B cell (primary cell): ENCODE results near the gene UCHL3. TPM values are rescaled to one million over a fixed set of nuclear protein-coding genes. Genes with fewer than 3 reads are reported as not detected.

Source experiments
- ATAC-seq: fragments of 200-7000 bp; cut with Tn5 transposase; one replicate; pipeline ENCODE4 v1.10.0; 2021; ENCODE audit warnings: low read depth, mild to moderate bottlenecking, moderate number of reproducible peaks, moderate library complexity
- CTCF ChIA-PET: fragments of 350-600 bp; sonication (Branson Sonifier 250); formaldehyde crosslinking; loops from one replicate; lab custom pipeline; 2021; ENCODE audit warnings: antibody characterized with exemption, inconsistent platforms; lab: Charles Lee
- POLR2A ChIA-PET: fragments of 350-600 bp; sonication (Branson Sonifier 250); formaldehyde crosslinking; loops from one replicate; lab custom pipeline; 2021; ENCODE audit warnings: antibody characterized with exemption; lab: Charles Lee
- DNase-seq: peaks from one replicate; pipeline ENCODE4 v3.0.0; 2013
- H2AFZ ChIP-seq: 2 replicates; pipeline ENCODE4 v1.6.1; 2012; ENCODE audit warnings: mild to moderate bottlenecking, low read depth, low read length; ENCODE audit not compliant: insufficient read depth, poor library complexity, severe bottlenecking
- H3K27ac ChIP-seq, 2 donors: 1 replicate in 1 of 2; 2 replicates in 1 of 2; pipeline ENCODE4 v1.5.1; 2012 to 2013; ENCODE audit warnings: low read length in 2 of 2, mild to moderate bottlenecking in 2 of 2, moderate library complexity in 1 of 2
- H3K27me3 ChIP-seq, 4 experiments: fragments of 200-600 bp in 1 of 4; sonication (generic) in 1 of 4; replicated peaks in 1 of 4; 1 replicate in 2 of 4; 2 replicates in 2 of 4; pipeline versions ENCODE4 v1.6.1 to v1.7.0; 2013 to 2016; ENCODE audit warnings: low read length in 3 of 4, mild to moderate bottlenecking in 2 of 4, mixed read lengths in 1 of 4, moderate library complexity in 1 of 4; ENCODE audit not compliant: insufficient read depth in 4 of 4, control insufficient read depth in 3 of 4; ENCODE audit errors: control extremely low read depth in 1 of 4
- H3K36me3 ChIP-seq, 2 experiments: replicated peaks in 1 of 2; 1 replicate in 1 of 2; 2 replicates in 1 of 2; pipeline versions ENCODE4 v1.6.1 to v1.7.1; 2013; ENCODE audit warnings: low read length in 1 of 2; ENCODE audit not compliant: insufficient read depth in 2 of 2, control insufficient read depth in 1 of 2; ENCODE audit errors: control extremely low read depth in 1 of 2, extremely low read depth in 1 of 2
- H3K4me1 ChIP-seq, 2 donors: fragments of 200-600 bp in 1 of 2; sonication (generic) in 1 of 2; 1 replicate in 1 of 2; 2 replicates in 1 of 2; pipeline versions ENCODE4 v1.5.1 to v1.6.1; 2013 to 2017; ENCODE audit warnings: low read length in 2 of 2; ENCODE audit not compliant: control insufficient read depth in 2 of 2, insufficient read depth in 2 of 2
- H3K4me2 ChIP-seq: replicated peaks from 2 replicates; pipeline ENCODE3; 2012; ENCODE audit warnings: mild to moderate bottlenecking, low read depth, low read length; ENCODE audit not compliant: poor library complexity, severe bottlenecking
- H3K4me3 ChIP-seq, 5 experiments: fragments of 200-600 bp in 1 of 5; sonication (generic) in 1 of 5; 1 replicate in 3 of 5; 2 replicates in 2 of 5; pipeline versions ENCODE4 v1.5.1 to v1.7.0; 2011 to 2016; ENCODE audit warnings: low read length in 4 of 5, mild to moderate bottlenecking in 4 of 5, low read depth in 2 of 5, control low read depth in 1 of 5, moderate library complexity in 1 of 5; ENCODE audit not compliant: insufficient read depth in 1 of 5; ENCODE audit errors: control extremely low read depth in 1 of 5, extremely low read depth in 1 of 5
- H3K79me2 ChIP-seq: fragments of 200-600 bp; sonication (generic); one replicate; pipeline ENCODE4 v1.6.0; 2016; ENCODE audit warnings: low read length; ENCODE audit not compliant: control insufficient read depth, insufficient read depth
- H3K9ac ChIP-seq: fragments of 200-600 bp; sonication (generic); 2 replicates; pipeline ENCODE4 v1.6.1; 2017; ENCODE audit warnings: mild to moderate bottlenecking, low read length, moderate library complexity
- H3K9me3 ChIP-seq, 3 donors: one replicate each; pipeline versions ENCODE4 v1.6.1 to v1.7.1; 2013; ENCODE audit warnings: low read length in 2 of 3; ENCODE audit not compliant: control insufficient read depth in 2 of 3, insufficient read depth in 1 of 3; ENCODE audit errors: control extremely low read depth in 1 of 3
- H4K20me1 ChIP-seq: 2 replicates; pipeline ENCODE4 v1.6.0; 2012; ENCODE audit warnings: mild to moderate bottlenecking, low read length; ENCODE audit not compliant: insufficient read depth, control insufficient read depth, poor library complexity, severe bottlenecking
- H3K27ac Mint-ChIP-seq: one replicate; pipeline ENCODE4 v1.8.0; 2021; ENCODE audit warnings: mixed read lengths
- H3K27me3 Mint-ChIP-seq: one replicate; pipeline ENCODE4 v1.8.0; 2021; ENCODE audit warnings: mixed read lengths
- H3K4me1 Mint-ChIP-seq: one replicate; pipeline ENCODE4 v1.8.0; 2021; ENCODE audit warnings: mixed read lengths
- H3K4me3 Mint-ChIP-seq: one replicate; pipeline ENCODE4 v1.8.0; 2021; ENCODE audit warnings: mixed read lengths
- H3K9me3 Mint-ChIP-seq: one replicate; pipeline ENCODE4 v1.8.0; 2022; ENCODE audit warnings: mixed read lengths; ENCODE audit not compliant: insufficient read depth
- EZH2 ChIP-seq: IDR thresholded peaks from 2 replicates; pipeline ENCODE4 v1.6.1; 2012; ENCODE audit warnings: borderline replicate concordance, low read depth, mild to moderate bottlenecking, moderate library complexity, low read length; ENCODE audit not compliant: insufficient read depth, poor library complexity, severe bottlenecking
- WGBS: methylation state at CpG from one replicate; pipeline ENCODE4 v1.1.5; 2013; ENCODE audit warnings: missing lambda C conversion rate; ENCODE audit not compliant: insufficient coverage; 5-methylcytosine and 5-hydroxymethylcytosine counted together
- intact Hi-C: fragments of 100-400 bp; cut with micrococcal nuclease; formaldehyde crosslinking; loops from one replicate; pipeline ENCODE4 v1.10.0; 2022
- polyA plus RNA-seq: library from polyadenylated mRNA; depleted of rRNA; stranded (reverse); fragments of >200 nt; gene quantifications from 2 replicates; pipeline ENCODE4 v1.2.3, GENCODE V29; 2012
- total RNA-seq, 2 donors: library from RNA; stranded (reverse); fragments of 120-200 nt in 1 of 2; gene quantifications; 1 replicate in 1 of 2; 2 replicates in 1 of 2; pipeline versions ENCODE4 v1.2.3 to v1.2.4, GENCODE V29; 2013 to 2022
- TF ChIP-seq, protein P1 (sequence below): fragments of 200-600 bp; IDR thresholded peaks from one replicate; pipeline ENCODE4 v1.8.0; 2022; ENCODE audit warnings: antibody characterized with exemption, mild to moderate bottlenecking

UCHL3 gene
- total and polyA plus RNA-seq, 2 donors (not counting 1 experiment from before 2014, with no cell fraction given): 13.3 to 13.5 TPM

DNA sequence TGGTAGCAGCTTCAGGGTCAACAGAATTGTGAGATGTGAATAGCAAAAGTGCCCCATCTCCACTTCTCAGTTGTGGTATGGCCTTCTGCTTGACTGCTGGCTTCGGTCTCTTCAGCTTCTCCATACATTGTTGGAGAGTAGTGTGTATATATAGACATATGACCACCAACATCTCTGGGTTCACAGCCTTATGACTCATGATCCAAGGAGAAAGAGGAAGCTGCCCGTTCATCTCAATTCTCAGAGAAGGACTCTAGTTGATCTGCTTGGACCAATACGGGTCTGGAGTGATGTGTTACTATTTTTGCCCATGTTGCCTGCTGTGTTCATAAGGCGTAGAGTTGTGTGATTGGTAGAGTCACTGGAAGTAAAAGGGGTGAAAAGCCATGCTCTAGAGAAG is 8.3 kb upstream of the UCHL3 start:
- Histone ChIP-seq H3K4me2 (no peak overlapping the region), H4K20me1 (no peaks in the 10 kb centered on the region), H3K4me1 (peaks cover 11 to 12% of the 10 kb centered on the region in 2 donors), H2AFZ (no peak overlapping the region), H3K27me3 (no peaks in the 10 kb centered on the region), H3K4me3 (no peak overlapping the region), H3K9me3 (no peaks in the 10 kb centered on the region), H3K9ac (no peak overlapping the region), H3K79me2 (peaks cover 15% of the 10 kb centered on the region), H3K27ac (no peak overlapping the region), H3K36me3 (no peaks in the 10 kb centered on the region)
- H3K4me3 Mint-ChIP-seq: no peak overlapping the region
- DNase-seq (no peak), ATAC-seq (no peak)
- intact Hi-C loops: no loop called here
- no peak overlapping the region for H3K27ac Mint-ChIP-seq
- H3K9me3 Mint-ChIP-seq: no peaks in the 10 kb centered on the region
- H3K27me3 Mint-ChIP-seq: no peaks in the 10 kb centered on the region
- ChIA-PET CTCF (interaction anchor here (1.0 kb wide), 1 partner anchor 8 kb away, joined by 3 read pairs; the partner anchor contains the start of gene UCHL3), POLR2A (no interaction called here)
- 100% methylated on average over 1 of the region's 4 CpGs for WGBS
- TF ChIP-seq, protein P1, sequence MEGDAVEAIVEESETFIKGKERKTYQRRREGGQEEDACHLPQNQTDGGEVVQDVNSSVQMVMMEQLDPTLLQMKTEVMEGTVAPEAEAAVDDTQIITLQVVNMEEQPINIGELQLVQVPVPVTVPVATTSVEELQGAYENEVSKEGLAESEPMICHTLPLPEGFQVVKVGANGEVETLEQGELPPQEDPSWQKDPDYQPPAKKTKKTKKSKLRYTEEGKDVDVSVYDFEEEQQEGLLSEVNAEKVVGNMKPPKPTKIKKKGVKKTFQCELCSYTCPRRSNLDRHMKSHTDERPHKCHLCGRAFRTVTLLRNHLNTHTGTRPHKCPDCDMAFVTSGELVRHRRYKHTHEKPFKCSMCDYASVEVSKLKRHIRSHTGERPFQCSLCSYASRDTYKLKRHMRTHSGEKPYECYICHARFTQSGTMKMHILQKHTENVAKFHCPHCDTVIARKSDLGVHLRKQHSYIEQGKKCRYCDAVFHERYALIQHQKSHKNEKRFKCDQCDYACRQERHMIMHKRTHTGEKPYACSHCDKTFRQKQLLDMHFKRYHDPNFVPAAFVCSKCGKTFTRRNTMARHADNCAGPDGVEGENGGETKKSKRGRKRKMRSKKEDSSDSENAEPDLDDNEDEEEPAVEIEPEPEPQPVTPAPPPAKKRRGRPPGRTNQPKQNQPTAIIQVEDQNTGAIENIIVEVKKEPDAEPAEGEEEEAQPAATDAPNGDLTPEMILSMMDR: no peak
- no peak for TF ChIP-seq EZH2
- peaks cover 23% of the 10 kb centered on the region for H3K4me1 Mint-ChIP-seq

DNA sequence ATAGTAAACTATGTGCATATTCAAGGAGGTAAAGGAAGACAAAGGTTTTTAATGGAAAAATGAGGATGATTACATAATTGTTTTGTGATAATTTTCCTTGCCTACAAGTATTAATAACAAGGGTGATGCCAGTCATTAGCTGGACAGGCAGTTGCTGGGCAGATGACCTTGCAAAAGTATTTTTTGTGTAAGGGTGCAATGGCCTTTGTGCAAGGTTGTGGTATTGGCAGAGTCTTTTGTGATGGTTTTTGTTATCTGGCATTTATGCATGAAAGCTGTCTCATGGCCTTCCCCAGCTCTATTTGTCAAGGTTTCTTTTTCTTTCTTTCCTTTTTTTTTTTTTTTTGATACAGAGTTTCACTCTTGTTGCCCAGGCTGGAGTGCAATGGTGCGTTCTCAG is 7.6 kb upstream of the UCHL3 start:
- H3K27ac ChIP-seq: no peak overlapping the region
- no peak overlapping the region for H3K4me2 ChIP-seq
- H3K27me3 ChIP-seq: no peaks in the 10 kb centered on the region
- H2AFZ ChIP-seq: no peak overlapping the region
- POLR2A ChIA-PET: no interaction called here
- CTCF ChIA-PET: interaction anchor here (0.7 kb wide), 1 partner anchor 60 kb away, joined by 5 read pairs; the partner anchor contains the start of gene TBC1D4
- Mint-ChIP-seq H3K27me3 (no peaks in the 10 kb centered on the region), H3K4me1 (peaks cover 16% of the 10 kb centered on the region), H3K9me3 (no peaks in the 10 kb centered on the region), H3K27ac (no peak overlapping the region), H3K4me3 (no peak overlapping the region)
- no peak overlapping the region for H3K4me3 ChIP-seq
- peaks cover 4 to 5% of the 10 kb centered on the region in 2 donors for H3K4me1 ChIP-seq
- ATAC-seq (no peak), DNase-seq (no peak)
- H3K79me2 ChIP-seq: peaks cover 8% of the 10 kb centered on the region
- H3K36me3 ChIP-seq: no peaks in the 10 kb centered on the region
- no peaks in the 10 kb centered on the region for H3K9me3 ChIP-seq
- WGBS: no CpG with 5 or more reads among the region's 1 CpG
- intact Hi-C loops: no loop called here
- TF ChIP-seq, protein P1: no peak
- no peak for TF ChIP-seq EZH2
- no peaks in the 10 kb centered on the region for H4K20me1 ChIP-seq
- H3K9ac ChIP-seq: no peak overlapping the region
